Body of pancreas (tissue), 4 donors: ENCODE results near the gene FOXP1.

ENCODE experiments used
- POLR2A ChIP-seq, 3 donors: fragments of 450-650 bp; IDR thresholded peaks; one replicate each; pipeline ENCODE4 v1.6.1; 2016; ENCODE audit warnings: antibody characterized with exemption in 3 of 3, mild to moderate bottlenecking in 2 of 3
- TF ChIP-seq, protein P1 (sequence below), 7 experiments: fragments of 450-650 bp in 4 of 7; fragments of 200-600 bp in 3 of 7; sonication (generic) in 3 of 7; IDR thresholded peaks; one replicate each; pipeline ENCODE4 v1.5.1; 2016 to 2019; ENCODE audit warnings: antibody characterized with exemption in 7 of 7

DNA sequence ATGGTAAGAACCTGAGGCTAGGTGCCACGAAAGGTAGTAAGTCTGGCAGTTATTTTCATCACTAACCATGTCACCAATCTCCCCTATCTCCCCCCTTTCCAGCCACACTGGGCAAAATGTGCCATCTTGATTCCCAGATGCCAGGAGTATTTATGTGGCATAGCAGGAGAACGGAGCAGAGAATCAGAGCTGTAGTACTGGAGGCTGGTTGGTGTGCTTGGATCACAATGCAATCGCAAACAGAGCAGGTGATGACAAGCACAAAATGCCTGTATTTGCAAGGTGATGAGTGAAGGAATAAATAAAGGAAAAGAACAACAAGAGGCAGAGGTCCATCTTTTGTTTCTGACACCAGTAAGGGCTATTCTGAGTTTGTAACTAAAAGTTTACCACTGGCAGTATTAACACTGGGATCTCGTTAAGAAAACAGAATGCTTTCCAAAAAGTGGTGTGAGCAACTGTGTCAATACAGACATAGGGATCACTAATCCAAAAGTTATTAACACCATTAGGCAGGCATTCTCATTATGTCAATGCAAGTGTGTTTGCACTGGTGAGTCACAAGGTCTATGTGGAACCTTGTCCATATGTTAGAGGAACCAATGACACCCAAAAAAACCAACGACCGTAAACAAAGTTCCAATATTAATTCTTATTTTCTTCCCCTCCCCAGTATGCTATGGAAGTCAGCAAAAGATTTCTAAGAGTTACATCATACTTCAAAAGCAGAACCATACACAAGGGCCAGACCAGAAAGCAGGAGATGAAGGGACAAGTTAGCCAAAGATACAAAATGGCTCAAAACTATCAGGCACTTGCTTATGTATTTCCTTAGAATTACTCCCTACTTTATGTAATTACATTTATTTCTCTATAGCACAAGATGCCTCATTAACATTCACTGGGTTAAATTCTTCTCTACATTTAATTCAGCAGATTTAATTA is 556.6 kb downstream of the FOXP1 start:
- TF ChIP-seq, protein P1, sequence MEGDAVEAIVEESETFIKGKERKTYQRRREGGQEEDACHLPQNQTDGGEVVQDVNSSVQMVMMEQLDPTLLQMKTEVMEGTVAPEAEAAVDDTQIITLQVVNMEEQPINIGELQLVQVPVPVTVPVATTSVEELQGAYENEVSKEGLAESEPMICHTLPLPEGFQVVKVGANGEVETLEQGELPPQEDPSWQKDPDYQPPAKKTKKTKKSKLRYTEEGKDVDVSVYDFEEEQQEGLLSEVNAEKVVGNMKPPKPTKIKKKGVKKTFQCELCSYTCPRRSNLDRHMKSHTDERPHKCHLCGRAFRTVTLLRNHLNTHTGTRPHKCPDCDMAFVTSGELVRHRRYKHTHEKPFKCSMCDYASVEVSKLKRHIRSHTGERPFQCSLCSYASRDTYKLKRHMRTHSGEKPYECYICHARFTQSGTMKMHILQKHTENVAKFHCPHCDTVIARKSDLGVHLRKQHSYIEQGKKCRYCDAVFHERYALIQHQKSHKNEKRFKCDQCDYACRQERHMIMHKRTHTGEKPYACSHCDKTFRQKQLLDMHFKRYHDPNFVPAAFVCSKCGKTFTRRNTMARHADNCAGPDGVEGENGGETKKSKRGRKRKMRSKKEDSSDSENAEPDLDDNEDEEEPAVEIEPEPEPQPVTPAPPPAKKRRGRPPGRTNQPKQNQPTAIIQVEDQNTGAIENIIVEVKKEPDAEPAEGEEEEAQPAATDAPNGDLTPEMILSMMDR (IDR thresholded peaks at IDR 0.05): no peak
- TF ChIP-seq POLR2A (IDR thresholded peaks at IDR 0.05): no peak
